Type B pancreatic cell (in vitro differentiated cells): Measurements from ENCODE around the gene LILRA5. TPM values are rescaled to one million over a fixed set of nuclear protein-coding genes. Genes with fewer than 3 reads are reported as not detected.
"Not testable (repeated sequence)": the region's sequence is repeated elsewhere in the genome, so short reads cannot be mapped to it uniquely, and the experiment has no call there.

Experiments
- DNase-seq: peaks from one replicate; pipeline ENCODE4 v3.0.0; 2021; ENCODE audit warnings: mixed read lengths; ENCODE audit not compliant: unreplicated experiment; ENCODE audit errors: extremely low spot score
- H3K27ac Mint-ChIP-seq: 2 replicates; pipeline ENCODE4 v1.8.0; 2021; ENCODE audit warnings: mild to moderate bottlenecking, mixed read lengths
- H3K27me3 Mint-ChIP-seq: 2 replicates; pipeline ENCODE4 v1.8.0; 2021; ENCODE audit warnings: mixed read lengths
- H3K36me3 Mint-ChIP-seq: 2 replicates; pipeline ENCODE4 v1.8.0; 2021; ENCODE audit warnings: mixed read lengths
- H3K4me1 Mint-ChIP-seq: one replicate; pipeline ENCODE4 v1.8.0; 2021; ENCODE audit warnings: mixed read lengths; ENCODE audit not compliant: unreplicated experiment
- H3K4me3 Mint-ChIP-seq: 2 replicates; pipeline ENCODE4 v1.8.0; 2021; ENCODE audit warnings: mild to moderate bottlenecking, mixed read lengths
- H3K9me3 Mint-ChIP-seq: 2 replicates; pipeline ENCODE4 v1.8.0; 2021; ENCODE audit warnings: mixed read lengths
- total RNA-seq: library from RNA; stranded (reverse); gene quantifications from 2 replicates; pipeline ENCODE4 v1.2.1, GENCODE V29; 2021; ENCODE audit warnings: low replicate concordance
- TF ChIP-seq, protein P1 (sequence below): fragments of 200-600 bp; sonication (generic); conservative IDR thresholded peaks from 2 replicates; pipeline ENCODE4 v1.5.0; 2021; ENCODE audit warnings: antibody characterized with exemption, mild to moderate bottlenecking

LILRA5 gene
- total RNA-seq, 1 donor from 2014 or later: not detected

DNA sequence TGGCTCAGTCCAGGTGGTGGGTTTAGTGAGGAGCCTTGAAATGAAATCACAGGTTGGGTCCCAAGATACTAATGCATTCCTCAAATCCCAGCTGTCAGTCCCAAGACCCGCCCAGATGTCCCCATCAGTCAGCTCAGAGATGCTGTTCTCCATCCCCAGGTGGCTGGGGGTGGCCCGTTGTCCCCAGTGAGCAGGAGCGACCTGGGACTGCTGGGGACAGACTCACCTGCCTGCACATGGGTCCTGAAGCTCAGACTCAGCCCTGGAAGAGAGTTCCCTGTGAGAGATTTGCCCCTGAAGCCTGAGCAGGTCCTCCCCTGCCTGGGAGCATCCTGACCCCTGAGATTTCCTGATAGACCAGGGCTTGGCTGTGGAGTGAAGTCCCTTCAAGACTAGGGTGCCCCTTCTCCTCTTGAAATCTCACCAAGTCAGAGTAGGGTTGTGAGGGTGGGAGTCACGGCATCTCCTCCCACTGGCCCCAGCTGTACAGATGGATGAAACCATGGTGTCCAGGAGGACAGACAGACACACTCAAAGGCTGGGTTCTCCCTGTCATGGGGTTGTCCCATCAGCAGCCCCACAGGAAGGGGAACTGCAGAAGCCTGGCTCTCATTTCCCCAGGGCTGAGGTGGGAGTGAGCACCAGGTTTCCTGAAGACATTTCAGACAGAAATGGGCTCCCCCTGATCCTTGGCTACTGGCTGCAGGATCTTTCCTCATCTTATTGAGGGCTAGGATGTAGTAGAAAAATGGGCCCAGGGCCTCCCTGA, 14.4 kb downstream of the LILRA5 start:
- TF ChIP-seq, protein P1, sequence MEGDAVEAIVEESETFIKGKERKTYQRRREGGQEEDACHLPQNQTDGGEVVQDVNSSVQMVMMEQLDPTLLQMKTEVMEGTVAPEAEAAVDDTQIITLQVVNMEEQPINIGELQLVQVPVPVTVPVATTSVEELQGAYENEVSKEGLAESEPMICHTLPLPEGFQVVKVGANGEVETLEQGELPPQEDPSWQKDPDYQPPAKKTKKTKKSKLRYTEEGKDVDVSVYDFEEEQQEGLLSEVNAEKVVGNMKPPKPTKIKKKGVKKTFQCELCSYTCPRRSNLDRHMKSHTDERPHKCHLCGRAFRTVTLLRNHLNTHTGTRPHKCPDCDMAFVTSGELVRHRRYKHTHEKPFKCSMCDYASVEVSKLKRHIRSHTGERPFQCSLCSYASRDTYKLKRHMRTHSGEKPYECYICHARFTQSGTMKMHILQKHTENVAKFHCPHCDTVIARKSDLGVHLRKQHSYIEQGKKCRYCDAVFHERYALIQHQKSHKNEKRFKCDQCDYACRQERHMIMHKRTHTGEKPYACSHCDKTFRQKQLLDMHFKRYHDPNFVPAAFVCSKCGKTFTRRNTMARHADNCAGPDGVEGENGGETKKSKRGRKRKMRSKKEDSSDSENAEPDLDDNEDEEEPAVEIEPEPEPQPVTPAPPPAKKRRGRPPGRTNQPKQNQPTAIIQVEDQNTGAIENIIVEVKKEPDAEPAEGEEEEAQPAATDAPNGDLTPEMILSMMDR: no peak
- no peaks in the 10 kb centered on the region for H3K4me1 Mint-ChIP-seq
- H3K27ac Mint-ChIP-seq: no peak overlapping the region
- no peak overlapping the region for H3K4me3 Mint-ChIP-seq
- no peaks in the 10 kb centered on the region for H3K9me3 Mint-ChIP-seq
- peaks cover 38% of the 10 kb centered on the region for H3K27me3 Mint-ChIP-seq
- H3K36me3 Mint-ChIP-seq: no peaks in the 10 kb centered on the region
- DNase-seq: no peak

DNA sequence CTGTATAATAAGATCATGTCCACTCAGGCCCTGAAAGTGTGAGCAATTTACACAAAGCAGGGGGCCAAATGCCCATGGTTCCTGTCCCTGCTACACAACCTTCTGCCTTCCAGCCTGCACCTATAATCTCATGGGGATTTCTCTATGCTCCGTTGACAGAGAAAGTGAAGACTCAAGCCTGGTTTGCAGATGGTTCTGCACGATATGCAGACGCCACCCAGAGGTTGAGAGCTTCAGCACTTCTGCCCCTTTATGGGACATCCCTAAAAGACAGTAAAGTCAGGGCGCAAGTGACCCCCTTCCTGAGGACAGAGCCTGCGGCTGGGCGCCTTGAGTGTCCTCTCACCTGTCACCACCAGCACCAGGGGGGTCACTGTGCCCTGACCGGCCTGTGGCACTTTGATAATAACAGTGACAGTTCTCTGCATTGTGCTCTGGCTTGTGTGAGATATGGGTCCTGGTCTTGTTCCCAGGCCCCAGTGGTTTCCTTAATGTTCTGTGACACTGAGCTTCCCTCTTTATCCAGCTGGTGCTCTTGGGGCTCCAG, 15.1 kb downstream of the LILRA5 start:
- peaks cover 45% of the 10 kb centered on the region for H3K27me3 Mint-ChIP-seq

DNA sequence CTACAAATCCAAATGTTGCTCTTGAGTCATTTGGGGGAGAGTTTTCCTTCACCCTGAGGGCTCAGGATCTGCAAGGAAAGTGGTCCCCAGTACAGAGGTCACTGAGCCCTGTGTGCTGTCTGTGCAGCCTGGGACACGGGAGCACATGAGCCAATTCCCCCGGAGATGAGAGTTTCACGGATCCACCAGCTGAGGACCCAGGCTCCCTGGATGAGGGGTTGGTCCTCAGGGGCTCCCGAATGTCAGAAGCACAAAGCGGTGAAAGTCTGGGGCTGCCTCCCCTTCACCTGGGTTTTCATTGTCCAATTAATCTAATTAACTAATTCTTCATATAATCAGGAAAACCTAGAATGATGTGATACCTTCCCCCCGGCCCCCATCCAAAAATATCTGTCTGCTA, 18.4 kb downstream of the LILRA5 start:
- Mint-ChIP-seq H3K4me1 (no peaks in the 10 kb centered on the region), H3K27me3 (peaks cover 47% of the 10 kb centered on the region), H3K36me3 (no peaks in the 10 kb centered on the region), H3K9me3 (peaks cover 5% of the 10 kb centered on the region), H3K4me3 (no peak overlapping the region), H3K27ac (no peak overlapping the region)
- DNase-seq: no peak
- TF ChIP-seq, protein P1: no peak

More for the DNA sequence above, 15.1 kb downstream of the LILRA5 start:
- DNase-seq: peak; percentile 55
- TF ChIP-seq, protein P1: no peak
- Mint-ChIP-seq H3K36me3 (no peaks in the 10 kb centered on the region), H3K27ac (no peak overlapping the region), H3K4me3 (no peak overlapping the region), H3K4me1 (no peaks in the 10 kb centered on the region), H3K9me3 (peaks cover 5% of the 10 kb centered on the region)

DNA sequence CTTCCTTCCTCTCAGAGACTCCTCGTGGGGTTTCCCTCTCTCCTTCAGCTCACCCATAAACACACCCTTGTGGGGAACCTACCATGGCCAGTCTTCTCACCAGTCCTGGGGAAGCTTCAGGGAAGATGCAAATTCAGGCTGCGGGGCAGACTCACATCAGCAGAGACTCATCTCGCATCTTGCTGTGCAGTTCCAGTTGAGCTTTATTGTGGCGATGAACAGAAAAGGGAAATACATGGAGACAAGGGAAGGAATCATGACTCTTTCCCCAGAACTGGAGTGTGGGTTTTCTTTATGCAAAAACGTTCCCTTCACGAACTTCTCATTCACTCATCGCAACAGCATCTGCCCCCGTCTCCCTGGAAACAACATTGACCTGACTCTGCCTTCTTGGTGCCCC, 23.8 kb downstream of the LILRA5 start:
- H3K9me3 Mint-ChIP-seq, H3K36me3 Mint-ChIP-seq, H3K27ac Mint-ChIP-seq, H3K4me3 Mint-ChIP-seq, H3K4me1 Mint-ChIP-seq, DNase-seq: not testable (repeated sequence)
- peaks cover 57% of the 10 kb centered on the region for H3K27me3 Mint-ChIP-seq

DNA sequence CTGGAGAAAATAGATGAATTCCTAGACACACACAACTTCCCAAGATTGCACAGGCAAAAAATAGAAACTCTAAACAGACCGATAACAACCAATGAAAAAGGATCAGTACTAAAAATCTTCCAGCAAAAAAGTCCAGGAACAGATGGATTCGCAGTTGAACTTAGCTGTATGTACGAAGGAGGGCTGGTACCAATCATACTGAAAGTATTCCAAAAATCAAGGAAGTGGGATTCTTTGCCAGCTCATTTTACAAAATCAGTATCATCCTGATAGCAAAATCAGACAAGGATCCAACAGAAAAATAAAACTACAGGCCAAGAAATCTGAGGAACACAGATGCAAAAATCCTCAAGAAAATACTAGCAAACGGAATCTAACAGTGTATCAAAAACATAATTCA, 25.5 kb downstream of the LILRA5 start:
- H3K4me1 Mint-ChIP-seq: no peaks in the 10 kb centered on the region
- no peaks in the 10 kb centered on the region for H3K9me3 Mint-ChIP-seq
- no peaks in the 10 kb centered on the region for H3K36me3 Mint-ChIP-seq
- no peak for DNase-seq
- TF ChIP-seq, protein P1: no peak
- H3K27ac Mint-ChIP-seq: no peak overlapping the region
- H3K4me3 Mint-ChIP-seq: no peak overlapping the region
- H3K27me3 Mint-ChIP-seq: peaks cover 53% of the 10 kb centered on the region

DNA sequence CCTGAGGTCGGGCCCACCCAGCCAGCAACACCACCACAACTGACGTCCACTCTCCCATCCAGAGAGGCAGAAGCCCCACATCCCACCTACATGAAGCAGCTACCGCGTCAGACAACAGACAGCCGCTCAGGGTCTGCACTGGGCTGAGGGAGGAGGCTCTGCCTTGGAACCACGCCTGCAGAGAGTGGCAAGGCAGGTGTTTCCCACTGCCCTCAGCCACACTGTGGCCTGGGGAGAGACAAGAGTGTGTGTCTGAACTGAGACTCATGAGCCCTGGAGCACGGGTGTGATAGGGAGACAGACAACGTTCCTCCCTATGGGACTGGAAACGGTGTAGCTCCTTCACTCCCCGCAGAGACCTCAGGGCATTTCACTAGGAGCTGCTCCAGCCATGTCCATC, 26.7 kb downstream of the LILRA5 start:
- H3K27me3 Mint-ChIP-seq: peaks cover 55% of the 10 kb centered on the region
- not testable (repeated sequence) for H3K9me3 Mint-ChIP-seq, H3K4me1 Mint-ChIP-seq, H3K4me3 Mint-ChIP-seq, H3K27ac Mint-ChIP-seq, H3K36me3 Mint-ChIP-seq
- DNase-seq: peak; percentile 22

DNA sequence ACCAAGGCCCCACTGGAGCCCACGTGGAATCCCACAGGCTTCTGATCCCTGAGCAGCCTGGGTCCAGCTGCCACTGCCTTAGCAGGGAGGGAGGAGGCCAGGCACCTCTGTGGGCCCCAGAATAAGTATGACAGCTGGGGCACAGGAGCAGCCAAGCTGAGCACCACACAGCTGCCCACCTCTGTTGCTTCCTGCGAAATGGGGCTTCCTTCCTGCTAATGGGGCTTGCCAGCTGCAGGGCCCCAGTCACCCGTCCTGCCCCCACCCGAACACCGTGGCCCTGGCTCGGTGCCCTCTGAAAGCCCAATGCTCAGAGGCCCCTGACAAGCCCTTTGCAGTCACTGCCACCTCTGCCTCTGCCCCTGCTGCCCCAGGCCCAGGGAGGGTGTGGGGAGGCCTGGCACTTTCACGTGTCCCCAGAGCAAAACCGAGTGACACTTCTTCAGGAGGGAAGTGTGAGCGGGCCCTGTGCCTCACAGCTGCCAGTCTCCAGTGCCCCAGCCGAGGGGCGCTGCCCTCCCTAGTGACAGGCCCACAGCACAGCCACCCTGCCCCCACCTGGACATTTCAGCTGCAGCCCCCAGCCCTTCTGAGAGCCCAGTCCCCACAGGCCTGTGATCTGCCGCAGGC, 27.4 kb downstream of the LILRA5 start:
- H3K36me3 Mint-ChIP-seq, H3K4me3 Mint-ChIP-seq, H3K9me3 Mint-ChIP-seq, H3K4me1 Mint-ChIP-seq, H3K27ac Mint-ChIP-seq: not testable (repeated sequence)
- peaks cover 56% of the 10 kb centered on the region for H3K27me3 Mint-ChIP-seq
- peak; percentile 47 for DNase-seq
